GM19467 (cell line): Measurements from ENCODE around the gene CDON.
"Not testable (repeated sequence)": the region's sequence is repeated elsewhere in the genome, so short reads cannot be mapped to it uniquely, and the experiment has no call there.

ENCODE experiments used
- ATAC-seq: cut with Tn5 transposase; IDR thresholded peaks from one replicate; pipeline ENCODE4 v1.9.1; 2021; ENCODE audit warnings: mild to moderate bottlenecking, moderate library complexity; ENCODE audit not compliant: unreplicated experiment

CDON gene

DNA sequence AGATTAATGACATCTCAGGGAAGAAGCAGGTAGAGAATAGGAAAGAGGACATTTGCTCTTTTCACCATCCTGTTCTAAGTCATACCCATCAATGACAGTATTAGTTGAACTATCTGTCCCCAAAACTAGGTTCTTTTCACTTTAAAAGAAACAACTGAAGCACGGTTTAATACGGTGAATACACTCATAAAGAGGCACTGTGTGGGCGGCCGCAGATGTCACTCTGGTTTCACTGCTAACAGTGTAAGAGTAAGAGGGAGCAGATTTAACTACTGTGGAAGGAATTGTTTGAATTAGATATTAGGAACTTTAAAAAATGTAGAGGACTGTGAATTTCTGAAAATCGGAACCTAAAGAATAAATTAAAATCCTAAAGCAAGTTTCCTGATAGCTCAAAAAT is 67.4 kb downstream of the CDON start:
- no peak for ATAC-seq

DNA sequence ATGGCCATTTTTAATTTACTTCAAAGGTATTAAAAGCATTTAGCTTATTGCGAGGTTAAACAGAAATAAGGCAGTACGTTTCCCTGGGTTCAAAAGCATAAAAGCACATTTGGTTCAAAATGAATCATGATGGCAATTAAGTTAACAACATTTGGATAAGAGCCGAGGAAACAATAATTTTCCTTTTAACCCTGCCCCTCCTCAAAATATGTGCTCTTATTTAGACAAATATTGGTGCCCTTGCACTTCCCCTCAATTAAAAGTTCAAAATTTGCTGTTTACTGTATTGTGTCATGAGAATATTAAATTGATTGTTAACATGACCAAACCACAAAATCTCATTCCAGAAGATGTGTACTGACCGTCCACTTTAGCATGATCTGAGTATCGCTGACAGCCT is 68.2 kb downstream of the CDON start:
- ATAC-seq: no peak

DNA sequence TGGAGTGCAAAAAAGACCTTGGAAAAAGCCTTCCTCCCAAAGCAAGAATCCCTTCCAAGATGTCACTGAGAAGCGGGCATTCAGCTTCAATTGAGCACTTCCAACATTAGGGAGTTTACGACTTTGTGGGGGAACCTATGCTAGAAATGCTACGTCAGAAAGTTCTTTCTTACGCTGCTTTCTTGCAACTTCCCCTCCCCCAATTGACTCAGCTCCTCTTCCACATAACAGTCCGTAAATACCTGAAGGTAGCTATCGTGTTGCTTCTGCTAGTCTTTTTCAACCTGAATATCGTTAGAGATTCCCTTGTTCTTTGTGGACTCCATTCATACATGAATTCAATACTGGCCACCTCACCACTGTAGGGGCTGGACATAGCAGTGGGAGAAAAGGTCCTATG is 69.8 kb downstream of the CDON start:
- ATAC-seq: no peak

DNA sequence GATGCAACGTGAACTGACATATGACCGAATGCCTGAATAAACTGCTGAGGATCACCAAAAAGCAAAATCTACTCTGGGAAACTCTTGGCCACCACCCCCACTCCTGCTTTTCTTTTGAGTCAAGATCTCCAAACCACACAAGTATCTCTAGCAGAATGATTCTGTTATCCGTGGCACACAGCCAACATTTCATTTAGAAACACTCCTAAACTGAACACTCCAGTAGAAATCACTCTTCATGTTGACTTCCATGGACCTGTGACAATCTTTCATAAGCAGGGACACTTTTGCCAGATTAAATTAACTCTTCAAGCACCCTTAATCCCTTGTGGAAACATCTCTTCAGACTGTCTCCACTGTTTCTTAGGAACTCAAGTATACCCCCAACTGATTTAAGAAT is 72.4 kb downstream of the CDON start:
- ATAC-seq: no peak

DNA sequence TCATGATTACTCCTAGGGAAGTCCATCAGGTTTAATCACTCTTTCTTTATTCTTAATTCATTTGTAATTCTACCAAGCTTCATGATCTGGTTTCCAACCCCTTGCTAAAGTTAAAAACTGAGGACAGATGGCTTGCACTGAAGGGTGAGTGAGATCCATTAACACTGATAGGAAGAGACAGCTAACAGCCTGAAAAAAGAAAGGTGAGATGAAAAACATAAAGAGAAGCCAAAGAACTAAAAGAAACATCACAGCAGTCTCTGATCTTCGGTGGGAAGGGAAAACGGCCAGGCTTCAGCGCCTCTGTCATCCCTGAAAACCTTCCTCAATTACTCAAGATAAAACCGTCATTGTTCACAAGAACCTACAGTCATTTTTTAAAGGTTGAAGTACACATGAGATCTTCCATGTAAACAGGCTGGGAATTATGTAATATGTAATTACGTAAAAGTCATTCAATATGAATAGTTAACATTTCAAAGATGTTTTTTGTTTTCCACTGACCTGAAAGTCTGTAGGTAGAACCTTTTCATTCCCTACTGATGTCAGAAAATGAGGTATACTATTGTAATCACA is 75.5 kb downstream of the CDON start:
- no peak for ATAC-seq

DNA sequence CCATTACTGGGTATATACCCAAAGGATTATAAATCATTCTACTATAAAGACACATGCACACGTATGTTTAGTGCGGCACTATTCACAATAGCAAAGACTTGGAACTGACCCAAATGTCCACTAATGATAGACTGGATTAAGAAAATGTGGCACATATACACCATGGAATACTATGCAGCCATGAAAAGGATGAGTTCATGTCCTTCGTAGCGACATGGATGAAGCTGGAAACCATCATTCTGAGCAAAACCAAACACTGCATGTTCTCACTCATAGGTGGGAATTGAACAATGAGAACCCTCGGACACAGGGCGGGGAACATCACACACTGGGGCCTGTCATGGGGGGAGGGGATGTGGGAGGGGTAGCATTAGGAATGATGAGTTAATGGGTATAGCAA is 76.7 kb downstream of the CDON start:
- ATAC-seq: not testable (repeated sequence)

DNA sequence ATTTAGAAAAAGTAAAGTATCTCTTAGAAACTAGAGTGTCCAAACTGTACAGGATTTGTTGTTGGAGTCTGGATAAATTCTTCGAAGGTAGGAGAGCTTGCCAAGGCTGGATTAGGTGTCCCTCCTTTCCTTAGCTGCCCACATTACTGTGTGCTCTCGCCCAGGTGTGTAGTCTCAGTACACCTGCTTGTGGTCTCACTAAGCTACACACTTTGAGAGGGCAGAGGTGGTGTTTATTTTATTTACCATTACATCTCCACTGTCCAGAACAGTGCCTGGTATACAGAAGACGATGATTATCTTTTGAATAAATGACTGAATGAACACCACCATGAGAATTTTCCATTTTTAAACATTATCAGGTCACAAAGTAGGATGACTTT is 80.3 kb downstream of the CDON start:
- ATAC-seq: no peak

DNA sequence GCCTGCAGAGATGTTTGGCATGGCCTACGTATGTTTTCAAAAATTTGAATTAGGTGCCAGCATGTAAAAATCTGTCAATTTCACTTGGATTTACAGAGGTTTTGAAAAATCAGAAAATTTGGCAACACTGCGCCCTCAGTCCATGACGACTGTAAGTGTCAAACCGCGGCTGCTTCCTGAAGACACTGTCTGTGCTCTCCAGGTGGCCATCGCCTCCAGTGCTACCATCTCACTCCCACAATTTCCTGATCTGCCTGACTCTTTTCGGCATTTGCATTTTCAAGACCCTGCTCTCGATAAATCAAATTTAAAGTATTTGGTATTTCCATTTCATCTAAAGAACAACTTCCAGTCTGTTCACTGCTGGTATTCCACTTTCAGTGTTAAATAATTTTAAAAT is 82.2 kb downstream of the CDON start:
- ATAC-seq: no peak

DNA sequence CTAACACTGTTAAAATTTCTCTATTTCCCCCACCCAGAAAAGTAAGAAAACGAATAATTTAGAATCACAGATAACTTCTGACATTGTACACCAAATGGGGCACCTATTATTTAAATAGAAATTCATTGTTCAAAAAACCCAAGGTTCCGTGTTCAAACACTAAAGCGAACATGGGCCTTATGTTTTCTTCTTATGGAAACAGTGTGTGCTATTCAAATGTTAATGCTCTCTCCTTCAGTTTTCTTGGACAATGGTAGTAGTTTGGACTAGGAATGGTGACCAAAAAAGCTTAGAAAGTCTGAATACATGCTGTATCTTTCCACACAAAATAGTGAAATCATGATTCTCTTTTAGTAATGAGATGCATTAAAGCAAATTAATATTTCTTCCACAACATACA is 83.2 kb downstream of the CDON start:
- ATAC-seq: no peak

DNA sequence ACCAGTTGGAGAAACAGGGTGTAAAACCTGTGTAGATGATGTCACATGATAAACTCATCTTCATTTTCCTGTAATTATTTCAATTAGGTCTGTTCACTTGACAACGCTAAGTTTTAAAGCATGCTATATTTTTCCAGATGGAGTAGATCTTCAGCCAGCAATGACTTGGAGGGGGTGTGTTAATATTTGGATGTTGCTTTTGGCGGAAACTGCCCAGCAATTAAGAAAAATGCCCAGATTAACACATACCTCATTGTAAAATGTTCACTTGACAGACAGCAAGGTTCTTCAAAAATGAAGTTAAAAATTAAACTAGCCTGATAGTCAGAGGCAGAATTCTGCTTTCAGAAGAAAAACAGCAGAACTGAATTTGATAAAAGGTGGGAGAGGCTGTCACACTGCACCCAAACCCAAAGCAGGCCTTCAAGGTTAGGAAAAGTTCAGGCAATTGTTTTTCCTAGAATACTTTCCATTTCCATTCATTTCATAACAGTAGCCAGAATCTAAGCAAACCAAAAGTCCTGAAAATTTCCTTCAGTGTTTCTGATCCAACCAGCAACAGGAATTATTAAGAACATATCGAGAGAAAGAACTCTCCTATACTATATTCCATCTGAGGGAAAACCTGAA is 83.8 kb downstream of the CDON start:
- ATAC-seq: no peak

DNA sequence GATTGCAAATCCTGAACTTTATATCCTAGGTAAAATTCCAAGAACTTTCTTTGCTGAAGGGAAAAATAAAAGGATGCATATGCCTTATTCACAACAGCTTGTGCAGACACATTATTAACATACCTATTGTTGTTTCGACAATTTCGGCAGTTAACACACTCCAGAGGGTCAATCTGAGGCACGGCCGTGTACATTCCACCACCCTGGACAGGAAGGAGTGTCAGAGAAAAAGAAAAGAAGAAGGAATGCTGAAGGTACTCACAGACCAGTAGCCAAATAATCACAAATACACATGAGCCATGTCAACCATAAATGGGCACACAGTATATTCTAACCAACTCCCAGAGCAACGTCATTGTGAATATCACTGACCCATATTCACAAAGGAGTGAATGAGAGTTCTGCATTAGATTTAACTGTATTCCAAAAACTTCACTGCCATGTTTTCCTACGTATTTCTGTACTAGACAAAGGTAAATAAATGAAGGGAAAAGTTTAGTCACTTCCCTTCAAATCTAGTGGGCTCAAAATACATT is 84.4 kb downstream of the CDON start:
- ATAC-seq: no peak

DNA sequence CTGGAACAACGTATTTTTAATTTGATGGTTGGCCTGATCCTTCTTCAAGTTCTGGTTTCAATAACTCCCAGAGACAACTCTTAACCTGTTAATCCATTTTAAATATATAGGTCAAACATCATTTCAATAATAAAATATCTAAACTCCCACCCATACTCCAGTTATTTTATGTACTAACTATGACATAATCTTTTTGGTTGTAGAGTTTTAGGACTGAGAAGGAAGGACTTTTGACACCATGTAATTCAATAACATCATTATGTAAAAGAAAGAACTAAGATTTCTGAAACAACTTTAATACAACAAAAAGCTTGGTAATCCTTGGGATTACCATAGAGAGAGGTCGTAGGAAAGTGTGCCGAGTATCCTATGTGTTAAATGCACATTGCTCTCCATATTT is 85.3 kb downstream of the CDON start:
- ATAC-seq: no peak

DNA sequence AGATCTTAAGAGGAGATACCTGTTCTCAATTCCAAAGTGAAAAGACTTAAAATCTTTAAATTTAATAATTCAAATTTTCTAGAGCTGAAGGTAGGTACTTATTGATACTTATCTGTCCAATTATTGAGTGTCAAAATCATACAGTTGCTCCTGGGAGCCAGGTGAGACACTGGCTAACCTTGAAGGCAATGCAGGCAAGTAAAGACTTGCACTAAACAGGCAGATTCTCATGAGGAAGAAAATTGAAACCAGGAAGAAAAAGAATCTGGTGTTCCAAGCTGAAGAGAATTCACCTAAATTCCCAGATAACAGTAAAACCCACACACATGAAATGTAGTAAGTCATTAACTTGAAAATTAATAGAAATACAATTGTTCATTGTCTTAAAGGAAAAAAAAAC is 86.5 kb downstream of the CDON start:
- ATAC-seq: no peak

DNA sequence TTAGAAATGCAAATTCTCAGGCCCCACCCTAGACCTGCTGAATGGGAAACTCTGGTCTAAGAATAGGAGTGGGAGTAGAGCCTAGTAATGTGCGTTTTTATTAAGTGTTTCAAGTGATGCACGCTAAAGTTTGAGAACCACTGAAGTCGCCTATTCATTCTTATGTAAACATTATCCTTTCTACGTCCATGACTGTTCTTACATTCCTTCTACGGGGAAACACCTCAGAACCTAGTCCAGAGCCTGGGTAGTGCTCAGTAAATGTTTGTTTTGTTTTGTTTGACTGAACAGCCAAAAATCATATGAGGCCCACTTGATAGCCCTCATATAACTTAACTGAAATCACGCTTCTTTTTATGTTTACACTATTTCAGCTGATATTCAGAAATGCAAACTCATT is 87.0 kb downstream of the CDON start:
- ATAC-seq: no peak

DNA sequence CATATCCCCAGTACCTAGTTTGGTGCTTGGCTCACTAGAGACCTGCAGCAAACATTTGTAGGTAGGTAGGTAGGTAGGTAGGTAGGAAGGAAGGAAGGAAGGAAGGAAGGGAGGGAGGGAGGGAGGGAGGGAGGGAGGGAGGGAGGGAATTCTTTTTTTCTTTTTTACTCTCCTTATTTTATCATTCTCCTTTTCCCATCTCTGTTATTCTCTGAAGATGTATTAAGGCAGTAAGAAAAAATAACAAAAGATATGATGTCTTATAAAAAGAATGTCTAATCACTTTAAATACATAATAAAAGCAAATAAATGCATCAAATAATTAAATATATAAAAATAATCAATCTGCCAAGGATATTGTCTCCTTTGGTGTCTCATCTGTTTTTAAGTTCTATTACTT is 88.4 kb downstream of the CDON start:
- no peak for ATAC-seq

DNA sequence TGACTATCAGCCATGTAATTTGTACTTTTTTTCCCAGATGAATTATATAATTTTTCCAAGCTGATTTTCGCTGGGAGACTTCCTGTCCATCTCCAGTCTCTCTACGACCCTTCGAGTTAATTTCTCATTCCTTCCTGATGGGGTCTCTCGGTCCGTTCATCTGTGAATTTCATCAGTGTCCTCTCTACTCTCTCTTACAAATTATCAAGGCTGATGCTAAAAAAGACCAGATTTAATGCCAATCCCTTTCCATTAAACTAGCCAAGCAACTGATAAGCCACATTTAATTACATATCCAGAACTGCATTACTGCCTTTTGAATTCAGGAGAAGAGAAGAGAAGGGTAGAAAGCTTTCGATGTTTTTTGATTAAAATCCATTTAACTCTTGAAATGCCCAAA is 91.0 kb downstream of the CDON start:
- ATAC-seq: no peak

DNA sequence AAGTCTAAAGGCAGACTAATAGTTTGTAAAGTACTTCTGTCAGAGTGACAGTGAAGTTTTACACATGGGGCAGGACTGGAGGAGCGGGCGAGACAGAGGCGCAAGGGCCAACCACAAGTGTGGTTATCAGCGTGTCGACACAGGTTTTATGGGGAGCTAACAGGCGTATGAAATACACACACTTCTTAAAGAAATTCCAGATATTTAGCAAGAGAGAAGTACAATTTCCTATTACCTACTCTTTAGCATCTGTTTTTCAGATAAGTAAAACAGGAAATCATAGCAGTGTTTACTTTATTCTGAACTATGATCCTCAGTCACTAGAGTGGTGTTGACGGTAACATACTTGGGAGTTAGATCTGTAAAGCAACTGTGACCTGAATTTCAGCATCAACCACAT is 94.3 kb downstream of the CDON start:
- no peak for ATAC-seq

DNA sequence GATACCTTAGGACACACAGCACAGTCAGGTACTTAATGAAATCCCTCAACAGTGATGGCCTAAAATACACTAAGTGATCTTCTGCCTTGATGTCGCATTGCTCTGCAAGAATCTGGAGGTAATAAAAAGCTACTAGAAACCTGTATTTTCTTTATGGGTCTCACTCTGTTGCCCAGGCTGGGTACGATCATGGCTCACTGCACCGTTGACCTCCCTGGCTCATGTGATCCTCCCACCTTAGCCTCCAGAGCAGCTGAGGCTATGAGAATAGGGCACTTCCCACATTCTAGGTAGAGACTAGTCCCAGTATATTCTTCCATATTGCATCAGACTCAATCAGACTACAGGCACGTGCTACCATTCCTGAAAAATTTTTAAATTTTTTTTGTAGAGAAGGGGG is 95.2 kb downstream of the CDON start:
- no peak for ATAC-seq

DNA sequence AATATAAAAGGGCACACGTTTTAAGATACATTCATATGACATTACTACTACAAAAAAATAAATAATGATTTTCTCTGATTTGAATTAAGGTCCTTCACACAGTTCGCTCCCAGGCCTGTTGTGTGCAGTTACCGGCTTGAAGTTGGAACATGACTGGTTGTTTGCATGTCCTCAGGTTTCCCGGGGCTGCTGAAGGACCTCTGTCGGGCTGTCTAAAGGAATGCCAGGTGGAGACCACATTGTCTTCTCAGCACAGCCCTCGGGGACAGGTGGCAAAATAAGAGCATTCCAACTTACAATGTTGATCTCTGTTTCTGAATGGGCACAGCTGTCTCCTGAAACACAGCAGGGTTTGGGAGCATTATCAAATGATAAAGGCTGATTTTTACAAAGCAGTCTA is 101.9 kb downstream of the CDON start:
- ATAC-seq: no peak

DNA sequence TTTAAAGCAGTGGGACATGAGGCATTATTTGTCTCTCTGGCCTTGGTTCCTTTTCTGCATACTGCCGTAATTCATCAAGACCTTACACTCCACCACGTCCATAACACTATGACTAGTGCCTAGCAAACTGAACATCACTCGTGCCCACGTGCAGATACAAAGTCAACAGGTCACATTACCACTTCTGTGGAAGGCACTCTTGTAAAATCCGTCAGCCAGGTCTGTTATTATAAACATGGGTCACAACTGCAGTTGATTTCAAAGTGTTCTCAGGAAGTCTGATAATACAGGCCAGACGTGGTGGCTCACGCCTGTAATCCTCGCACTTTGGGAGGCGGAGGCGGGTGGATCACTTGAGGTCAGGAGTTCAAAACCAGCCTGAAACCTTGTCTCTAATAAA is 102.7 kb downstream of the CDON start:
- ATAC-seq: no peak

DNA sequence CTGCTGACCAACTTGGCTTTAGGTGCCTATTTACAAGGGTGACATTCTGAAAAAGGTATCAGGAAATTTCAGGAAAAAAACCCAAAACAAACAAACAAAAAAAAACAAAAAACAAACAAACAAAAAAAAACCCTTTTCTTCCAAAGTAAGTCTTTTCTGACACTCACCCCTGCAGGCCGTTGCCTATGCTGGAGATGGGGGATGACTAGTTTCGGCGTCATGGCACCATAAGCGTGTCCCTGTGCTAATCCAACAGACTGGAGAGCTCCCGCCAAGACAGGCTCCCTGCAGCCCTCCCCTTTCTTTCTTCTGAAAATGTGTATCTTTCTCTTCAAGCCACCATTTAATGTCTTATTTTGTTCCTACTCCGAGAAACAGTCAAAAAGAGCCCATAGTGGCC is 103.2 kb downstream of the CDON start:
- ATAC-seq: no peak

DNA sequence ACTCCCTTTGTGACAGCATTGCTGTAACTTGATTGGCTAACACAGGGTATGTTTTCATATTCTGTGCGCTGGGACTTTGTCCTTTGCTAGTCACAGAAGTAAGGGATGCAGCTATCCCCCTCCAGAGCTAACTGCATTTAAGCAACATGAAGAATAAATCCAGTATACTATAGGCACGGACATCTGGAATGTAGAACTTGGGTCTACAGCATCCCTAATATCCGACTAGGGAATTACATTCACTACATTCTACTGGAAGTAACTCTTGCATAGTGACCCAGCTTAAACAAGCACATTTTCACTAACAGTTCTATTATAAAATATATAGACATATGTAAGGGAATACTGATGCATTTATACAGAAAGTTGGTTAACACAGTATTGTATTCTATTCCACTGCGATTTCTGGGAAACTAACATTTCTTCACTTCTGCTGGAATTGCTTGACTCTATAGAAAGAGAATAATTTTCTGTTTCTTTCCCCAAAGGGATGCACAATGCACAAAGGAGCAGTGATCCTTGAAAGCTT is 103.7 kb downstream of the CDON start:
- ATAC-seq: no peak
